PC-3 (cell line): ENCODE data around the gene ELP6.
"Not testable (repeated sequence)": the region's sequence is repeated elsewhere in the genome, so short reads cannot be mapped to it uniquely, and the experiment has no call there.

Experiments
- CTCF ChIP-seq: fragments of 300-600 bp; sonication (generic); conservative IDR thresholded peaks from 2 replicates; pipeline ENCODE4 v1.5.1; 2017; ENCODE audit warnings: antibody characterized with exemption, low read depth, mild to moderate bottlenecking, low read length
- EZH2 ChIP-seq: fragments of 300-600 bp; sonication (generic); IDR thresholded peaks from one replicate; pipeline ENCODE4 v1.6.1; 2017; ENCODE audit warnings: antibody characterized with exemption, mild to moderate bottlenecking, low read length; ENCODE audit not compliant: unreplicated experiment
- EZH2phosphoT487 ChIP-seq: fragments of 300-600 bp; sonication (generic); IDR thresholded peaks from 2 replicates; pipeline ENCODE4 v1.6.1; 2018; ENCODE audit warnings: mild to moderate bottlenecking, antibody characterized with exemption, low read length, borderline replicate concordance

- TF ChIP-seq CTCF, EZH2phosphoT487, EZH2: not testable (repeated sequence)
These were observed 31.7 kb downstream of the ELP6 start for GRCh38 chr3:47481763-47482162.
